HCT116 (cell line): ENCODE results near the gene CHD2.

Experiments
- CEBPB ChIP-seq: IDR thresholded peaks from 2 replicates; pipeline ENCODE4 v1.6.1; 2012; ENCODE audit warnings: low read depth
- FOSL1 ChIP-seq: IDR thresholded peaks from 2 replicates; pipeline ENCODE4 v1.6.1; 2012; ENCODE audit warnings: low read depth
- JUND ChIP-seq: IDR thresholded peaks from 2 replicates; pipeline ENCODE4 v1.6.1; 2012
- POLR2AphosphoS5 ChIP-seq: IDR thresholded peaks from 2 replicates; pipeline ENCODE4 v1.6.1; 2011; ENCODE audit warnings: mild to moderate bottlenecking, low read depth, low read length, moderate library complexity

DNA sequence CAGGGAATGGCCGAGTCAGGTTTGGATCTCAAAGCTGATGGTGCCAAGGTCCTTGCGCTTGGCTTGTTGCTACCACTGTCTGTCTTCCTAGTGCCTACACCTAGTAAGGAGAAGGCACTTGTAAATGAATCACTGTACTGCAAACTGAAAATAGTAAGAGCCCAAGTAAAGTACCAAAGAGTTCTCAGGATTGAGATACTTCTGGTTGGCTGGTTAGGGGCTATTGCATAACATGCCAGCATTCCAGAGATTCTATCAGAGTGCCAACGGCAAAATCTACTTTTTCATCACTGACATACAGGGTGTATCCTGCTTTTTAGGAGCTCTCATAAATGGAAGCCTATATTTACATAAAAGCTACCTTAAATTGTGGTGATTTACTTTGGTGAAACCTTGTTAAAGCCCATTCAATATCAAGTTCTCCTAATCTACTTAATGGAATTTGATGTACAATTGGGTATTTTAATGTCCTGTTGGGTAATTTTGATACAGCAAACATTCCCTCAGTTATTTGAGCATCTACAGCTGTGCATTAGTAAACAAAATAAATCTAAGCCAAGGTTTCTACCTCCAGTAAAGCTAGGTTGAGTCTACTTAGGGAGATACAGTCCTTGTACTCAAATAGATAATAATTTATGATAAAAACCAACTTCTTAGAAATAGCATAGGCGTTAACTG is 30.7 kb upstream of the CHD2 start:
- TF ChIP-seq FOSL1 (no peak), CEBPB (no peak), JUND (no peak), POLR2AphosphoS5 (no peak)
